Measurements from ENCODE around the gene HOXD9.

DNA sequence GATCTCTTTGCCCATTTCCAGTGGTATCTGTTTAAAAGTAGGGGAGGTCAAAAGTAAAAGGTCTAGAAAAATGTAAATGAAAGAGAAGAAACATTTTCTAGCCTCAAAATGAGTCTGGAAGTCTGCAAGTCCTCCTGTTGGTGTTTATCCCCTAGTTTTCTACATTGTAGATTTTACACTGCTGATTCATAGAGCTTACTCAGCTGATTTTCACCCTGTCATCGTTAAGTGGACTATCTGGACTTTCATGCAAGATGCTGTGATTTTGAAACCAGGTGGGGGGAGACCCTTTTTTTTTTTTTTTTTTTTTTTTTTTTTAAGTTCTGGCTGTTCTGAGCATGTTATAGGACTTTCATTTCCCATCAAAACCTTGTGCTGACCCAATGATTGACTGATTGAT, 44.9 kb downstream of the HOXD9 start:
- TF ChIP-seq EP300 (IDR thresholded peaks at IDR 0.05; ENCODE audit: low read depth) (no peak), CTCF (IDR thresholded peaks at IDR 0.05) (no peak)

All from transverse colon (tissue), 3 donors.